Suppressor macrophage (primary cell): ENCODE results near the gene APOBEC3F.
"Not testable (repeated sequence)": the region's sequence is repeated elsewhere in the genome, so short reads cannot be mapped to it uniquely, and the experiment has no call there.

Experiments
- DNase-seq, 4 experiments: peaks; one replicate each; pipeline ENCODE4 v3.0.0-alpha.2; 2020 to 2022

APOBEC3F gene

DNA sequence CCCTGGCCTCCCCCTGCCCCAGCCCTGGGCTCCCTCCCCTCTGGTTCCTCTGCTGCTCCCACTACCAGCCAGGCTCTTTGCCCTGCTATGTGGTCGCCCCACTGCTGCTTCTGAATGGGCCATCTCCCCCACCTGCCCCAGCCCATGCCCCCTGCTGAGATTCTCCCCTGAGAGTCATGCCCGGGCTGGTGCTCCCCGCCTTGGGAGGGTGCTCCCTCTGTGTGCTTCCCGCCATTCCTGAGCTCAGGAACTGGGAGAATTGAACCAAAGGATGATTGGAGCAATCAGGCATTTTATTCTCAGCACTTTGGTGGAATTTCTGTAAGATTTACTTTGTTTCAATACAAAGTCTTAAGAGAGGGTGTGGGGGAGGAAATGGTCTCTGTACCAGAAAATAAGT is 12.9 kb upstream of the APOBEC3F start:
- no peak for DNase-seq

DNA sequence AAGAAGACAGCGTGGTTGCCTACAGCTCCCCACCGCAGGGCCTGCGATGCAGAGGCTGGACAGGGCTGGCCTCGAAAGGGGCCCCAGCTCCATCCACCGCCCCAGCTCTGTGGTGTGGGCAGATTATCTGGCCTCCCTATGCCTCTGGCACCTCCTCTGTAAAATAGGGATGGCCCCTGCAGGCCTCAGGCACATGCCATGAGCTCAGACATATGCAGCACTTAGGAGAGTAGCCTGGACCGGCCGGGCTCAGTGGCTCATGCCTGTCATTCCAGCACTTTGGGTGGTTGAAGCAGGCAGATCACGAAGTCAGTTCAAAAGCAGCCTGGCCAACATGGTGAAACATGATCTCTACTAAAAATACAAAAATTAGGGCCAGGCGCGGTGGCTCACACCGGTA is 12.4 kb upstream of the APOBEC3F start:
- DNase-seq, result no peak

DNA sequence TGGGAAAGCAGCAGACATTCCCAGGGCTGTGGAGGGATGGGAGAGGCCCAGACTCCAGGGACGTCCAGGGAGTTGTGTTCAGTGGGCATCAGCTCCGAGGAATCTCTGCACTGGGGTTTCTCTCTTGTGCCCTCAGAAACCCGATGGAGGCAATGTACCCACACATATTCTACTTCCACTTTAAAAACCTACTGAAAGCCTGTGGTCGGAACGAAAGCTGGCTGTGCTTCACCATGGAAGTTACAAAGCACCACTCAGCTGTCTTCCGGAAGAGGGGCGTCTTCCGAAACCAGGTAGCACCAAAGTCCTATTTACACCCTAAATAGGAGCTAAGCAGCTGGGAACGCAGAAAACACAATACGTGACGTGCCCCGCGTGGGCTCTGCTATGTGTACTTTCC is 11.4 kb upstream of the APOBEC3F start:
- no peak for DNase-seq

DNA sequence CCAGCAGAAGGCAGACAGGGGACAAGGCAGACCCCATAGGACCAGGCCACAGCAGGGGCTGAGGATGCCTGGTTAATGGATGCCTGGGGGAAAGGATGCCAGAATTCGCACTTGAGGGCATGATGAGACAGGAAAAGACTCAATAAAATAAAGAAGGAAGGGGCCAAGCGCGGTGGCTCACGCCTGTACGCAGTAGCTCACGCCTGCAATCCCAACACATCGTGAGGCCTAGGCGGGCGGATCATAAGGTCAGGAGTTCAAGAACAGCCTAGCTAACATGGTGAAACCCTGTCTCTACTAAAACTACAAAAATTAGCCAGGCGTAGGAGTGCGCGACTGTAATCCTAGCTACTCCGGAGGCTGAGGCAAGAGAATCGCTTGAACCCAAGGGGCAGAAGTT is 10.0 kb upstream of the APOBEC3F start:
- DNase-seq, result no peak

DNA sequence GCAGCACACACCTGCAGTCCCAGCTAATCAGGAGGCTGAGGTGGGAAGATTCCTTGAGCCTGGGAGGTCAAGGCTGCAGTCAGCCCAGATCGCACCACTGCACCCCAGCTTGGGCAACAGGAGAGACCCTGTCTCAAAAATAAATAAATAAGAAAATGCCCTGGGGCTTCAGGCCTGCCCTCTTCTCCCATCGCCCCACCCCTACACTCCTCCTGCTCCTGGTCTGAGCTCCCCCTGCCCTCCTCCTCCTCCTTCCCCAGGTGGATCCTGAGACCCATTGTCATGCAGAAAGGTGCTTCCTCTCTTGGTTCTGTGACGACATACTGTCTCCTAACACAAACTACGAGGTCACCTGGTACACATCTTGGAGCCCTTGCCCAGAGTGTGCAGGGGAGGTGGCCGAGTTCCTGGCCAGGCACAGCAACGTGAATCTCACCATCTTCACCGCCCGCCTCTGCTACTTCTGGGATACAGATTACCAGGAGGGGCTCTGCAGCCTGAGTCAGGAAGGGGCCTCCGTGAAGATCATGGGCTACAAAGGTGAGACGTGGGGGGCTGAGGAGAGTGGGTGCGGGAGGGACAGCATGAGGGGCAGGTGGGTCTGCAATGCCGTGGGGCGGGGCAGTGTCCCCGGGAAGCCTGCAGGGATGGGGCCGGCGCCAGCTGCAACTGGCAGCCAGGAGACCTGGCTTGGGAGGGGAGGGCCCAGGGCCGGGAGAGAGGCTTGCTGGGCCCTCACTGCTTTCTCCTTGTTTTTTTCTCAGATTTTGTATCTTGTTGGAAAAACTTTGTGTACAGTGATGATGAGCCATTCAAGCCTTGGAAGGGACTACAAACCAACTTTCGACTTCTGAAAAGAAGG is 9.0 kb upstream of the APOBEC3F start:
- not testable (repeated sequence) for DNase-seq

DNA sequence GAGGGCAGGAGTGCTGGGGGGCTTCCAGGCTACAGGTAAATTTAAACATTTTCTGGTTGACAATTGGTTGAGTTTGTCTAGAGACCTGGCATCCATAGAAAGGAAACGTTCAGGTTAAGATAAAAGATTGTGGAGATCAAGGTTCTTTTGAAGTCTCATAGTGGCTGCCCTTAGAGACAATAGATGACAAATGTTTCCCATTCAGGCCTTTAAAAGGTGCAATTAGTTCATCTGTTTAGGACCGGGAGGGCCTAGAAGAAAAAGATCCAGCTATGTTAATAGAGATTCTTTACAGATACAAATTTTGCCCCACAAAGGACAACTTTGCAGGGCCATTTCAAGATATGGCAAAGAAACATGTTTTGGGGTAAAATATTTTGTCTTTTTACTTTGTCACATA is 3.6 kb upstream of the APOBEC3F start:
- not testable (repeated sequence) for DNase-seq

GRCh38 chr22:39039306-39040126 is 1.1 kb upstream of the APOBEC3F start:
- no peak for DNase-seq

GRCh38 chr22:39040155-39040537 is 518 bp upstream of the APOBEC3F start:
- DNase-seq, result peak in 2 of 4 experiments; percentile 22 to 26

DNA sequence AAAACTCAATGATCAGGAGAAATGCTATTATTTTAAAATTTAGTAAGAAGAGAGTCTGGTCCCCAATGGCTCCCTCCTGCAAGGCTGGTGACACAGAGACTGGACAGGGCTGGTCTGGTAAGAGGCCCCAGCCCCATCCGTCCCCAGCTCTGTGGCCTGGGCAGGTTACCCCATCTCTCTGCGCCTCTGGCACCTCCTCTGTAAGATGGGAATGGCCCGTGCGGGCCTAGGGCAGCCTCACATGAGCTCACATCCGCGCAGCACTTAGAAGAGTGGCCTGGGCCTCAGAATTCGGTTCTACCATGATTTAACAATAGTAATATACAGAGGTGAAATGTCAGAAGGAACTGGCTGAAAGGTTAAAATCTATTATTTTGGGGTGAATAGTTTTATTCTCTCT is 1.2 kb downstream of the APOBEC3F start:
- no peak for DNase-seq

- DNase-seq, result not testable (repeated sequence)
Measured at GRCh38 chr22:39043063-39043462, 2.4 kb downstream of the APOBEC3F start.

- DNase-seq, result not testable (repeated sequence)
Measured at GRCh38 chr22:39045136-39045535, 4.5 kb downstream of the APOBEC3F start.

GRCh38 chr22:39049486-39049885 is 8.8 kb downstream of the APOBEC3F start:
- not testable (repeated sequence) for DNase-seq

DNA sequence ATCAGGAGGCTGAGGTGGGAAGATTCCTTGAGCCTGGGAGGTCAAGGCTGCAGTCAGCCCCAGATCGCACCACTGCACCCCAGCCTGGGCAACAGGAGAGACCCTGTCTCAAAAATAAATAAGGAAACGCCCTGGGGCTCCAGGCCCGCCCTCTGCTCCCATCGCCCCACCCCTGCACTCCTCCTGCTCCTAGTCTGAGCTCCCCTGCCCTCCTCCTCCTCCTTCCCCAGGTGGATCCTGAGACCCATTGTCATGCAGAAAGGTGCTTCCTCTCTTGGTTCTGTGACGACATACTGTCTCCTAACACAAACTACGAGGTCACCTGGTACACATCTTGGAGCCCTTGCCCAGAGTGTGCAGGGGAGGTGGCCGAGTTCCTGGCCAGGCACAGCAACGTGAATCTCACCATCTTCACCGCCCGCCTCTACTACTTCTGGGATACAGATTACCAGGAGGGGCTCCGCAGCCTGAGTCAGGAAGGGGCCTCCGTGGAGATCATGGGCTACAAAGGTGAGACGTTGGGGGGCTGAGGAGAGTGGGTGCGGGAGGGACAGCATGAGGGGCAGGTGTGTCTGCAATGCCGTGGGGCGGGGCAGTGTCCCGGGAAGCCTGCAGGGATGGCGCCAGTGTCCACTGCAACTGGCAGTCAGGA is 11.3 kb downstream of the APOBEC3F start:
- DNase-seq, result not testable (repeated sequence)

GRCh38 chr22:39055658-39056057 is 15.0 kb downstream of the APOBEC3F start:
- no peak for DNase-seq

GRCh38 chr22:39061290-39061689 is 20.6 kb downstream of the APOBEC3F start:
- not testable (repeated sequence) for DNase-seq

GRCh38 chr22:39061951-39062350 is 21.3 kb downstream of the APOBEC3F start:
- not testable (repeated sequence) for DNase-seq

DNA sequence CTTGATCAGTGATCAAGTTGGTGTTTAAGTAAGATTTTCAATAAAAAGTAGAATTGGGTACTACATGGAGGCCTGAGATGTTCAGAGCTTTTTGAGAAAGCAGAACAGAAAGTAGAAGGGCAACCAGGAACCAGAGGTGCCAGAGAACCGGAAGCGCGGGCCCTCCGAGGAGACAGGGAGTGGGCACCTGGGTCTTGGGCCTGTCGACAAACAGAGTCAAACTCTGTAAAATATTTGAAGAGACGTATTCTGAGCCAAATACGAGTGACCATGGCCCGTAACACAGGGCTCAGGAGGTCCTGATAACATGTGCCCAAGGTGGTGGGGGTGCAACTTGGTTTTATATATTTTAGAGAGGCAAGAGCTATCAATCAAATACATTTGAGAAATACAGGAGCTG is 23.2 kb downstream of the APOBEC3F start:
- not testable (repeated sequence) for DNase-seq

GRCh38 chr22:39066442-39067276 is 26.0 kb downstream of the APOBEC3F start:
- not testable (repeated sequence) for DNase-seq

DNA sequence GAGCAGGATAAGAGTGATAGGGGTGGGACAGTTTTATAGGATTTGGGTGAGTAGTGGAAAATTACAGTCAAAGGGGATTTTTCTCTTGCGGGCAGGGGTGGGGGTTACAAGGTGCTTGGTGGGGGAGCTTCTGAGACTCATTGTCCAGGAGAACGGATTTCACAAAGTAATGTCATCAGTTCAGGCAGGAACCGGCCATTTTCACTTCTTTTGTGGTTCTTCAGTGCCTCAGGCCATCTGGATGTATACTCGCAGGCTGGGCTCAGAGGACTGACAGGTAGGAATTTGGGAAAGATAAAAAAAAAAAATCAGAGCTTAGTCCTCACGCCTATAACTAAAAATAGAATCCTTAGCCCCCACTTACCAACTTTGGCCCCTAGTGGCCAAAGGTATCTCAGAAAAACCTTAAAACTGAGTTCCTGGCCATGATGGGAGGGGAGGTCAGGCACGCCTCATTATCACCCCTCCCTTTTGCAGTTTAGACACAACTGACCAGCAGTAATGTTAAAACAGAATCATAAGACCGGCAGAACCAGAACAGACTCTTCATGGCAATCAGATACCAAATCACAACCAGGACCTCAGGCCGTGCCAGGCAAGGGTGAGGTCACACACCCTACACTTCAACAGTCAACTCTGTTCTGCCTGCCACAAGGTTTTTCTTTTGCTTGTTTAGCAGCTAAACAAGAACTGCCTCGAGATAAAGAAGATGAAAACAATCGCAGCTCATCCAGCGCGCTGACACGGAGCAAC is 27.5 kb downstream of the APOBEC3F start:
- no peak for DNase-seq

DNA sequence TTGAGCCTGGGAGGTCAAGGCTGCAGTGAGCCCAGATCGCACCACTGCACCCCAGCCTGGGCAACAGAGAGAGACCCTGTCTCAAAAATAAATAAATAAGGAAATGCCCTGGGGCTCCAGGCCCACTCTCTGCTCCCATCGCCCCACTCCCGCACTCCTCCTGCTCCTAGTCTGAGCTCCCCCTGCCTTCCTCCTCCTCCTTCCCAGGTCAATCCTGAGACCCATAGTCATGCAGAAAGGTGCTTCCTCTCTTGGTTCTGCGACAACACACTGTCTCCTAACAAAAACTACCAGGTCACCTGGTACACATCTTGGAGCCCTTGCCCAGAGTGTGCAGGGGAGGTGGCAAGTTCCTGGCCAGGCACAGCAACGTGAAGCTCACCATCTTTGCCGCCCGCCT is 29.5 kb downstream of the APOBEC3F start:
- no peak for DNase-seq

- peak; percentile 11 to 35 (median 21) for DNase-seq
Measured at GRCh38 chr22:39072581-39072981, 31.9 kb downstream of the APOBEC3F start.
